Measurements from ENCODE around the gene MPIG6B. TPM values are rescaled to one million over a fixed set of nuclear protein-coding genes. Genes with fewer than 3 reads are reported as not detected.

Gene MPIG6B
- total RNA-seq, 1 donor from 2014 or later = 0.33 TPM

- DNase-seq (ENCODE audit: low spot score) = no peak
- no peak for ATAC-seq
Measured at GRCh38 chr6:31720196-31720770, 2.9 kb upstream of the MPIG6B start.

GRCh38 chr6:31721351-31722020 lies 1.7 kb upstream of the MPIG6B start, which contains the start of gene LY6G6C:
LY6G6C (minus strand) TSS chr6:31721746; CDS start chr6:31721679, 67 bp downstream.
- no peak for DNase-seq (ENCODE audit: low spot score)
- no peak for ATAC-seq

- no peak for DNase-seq (ENCODE audit: low spot score)
- no peak for ATAC-seq
Measured at GRCh38 chr6:31722173-31722572, 1.0 kb upstream of the MPIG6B start.

- DNase-seq (ENCODE audit: low spot score) (no peak), ATAC-seq (no peak)
Measured at GRCh38 chr6:31723980-31724691, 963 bp downstream of the MPIG6B start.

- no peak for DNase-seq (ENCODE audit: low spot score)
- no peak for ATAC-seq
Measured at GRCh38 chr6:31725502-31726350, 2.6 kb downstream of the MPIG6B start.

GRCh38 chr6:31727034-31727716 lies 4.0 kb downstream of the MPIG6B start:
- no peak for ATAC-seq
- DNase-seq (ENCODE audit: low spot score) = no peak

- ATAC-seq (no peak), DNase-seq (ENCODE audit: low spot score) (no peak)
Measured at GRCh38 chr6:31727717-31728671, 4.8 kb downstream of the MPIG6B start.

GRCh38 chr6:31728767-31729514 lies 5.8 kb downstream of the MPIG6B start, which contains the start of gene DDAH2:
DDAH2 (minus strand) TSS chr6:31729299; CDS start chr6:31729161, 138 bp downstream.
- no peak for DNase-seq (ENCODE audit: low spot score)
- ATAC-seq = peak; percentile 33

GRCh38 chr6:31729515-31729978 lies 6.4 kb downstream of the MPIG6B start:
- DNase-seq (ENCODE audit: low spot score) (peak; percentile 93), ATAC-seq (peak; percentile 92)

- peak; percentile 84 for DNase-seq (ENCODE audit: low spot score)
- peak; percentile 76 for ATAC-seq
Measured at GRCh38 chr6:31729979-31730630, 6.9 kb downstream of the MPIG6B start.

- ATAC-seq (no peak), DNase-seq (ENCODE audit: low spot score) (no peak)
Measured at GRCh38 chr6:31730631-31731086, 7.5 kb downstream of the MPIG6B start.

GRCh38 chr6:31732029-31732428 lies 8.9 kb downstream of the MPIG6B start:
- ATAC-seq (no peak), DNase-seq (ENCODE audit: low spot score) (no peak)

GRCh38 chr6:31733734-31734133 lies 10.6 kb downstream of the MPIG6B start:
- DNase-seq (ENCODE audit: low spot score) = no peak
- ATAC-seq = no peak

- ATAC-seq = no peak
- no peak for DNase-seq (ENCODE audit: low spot score)
Measured at GRCh38 chr6:31734247-31734820, 11.2 kb downstream of the MPIG6B start.

- ATAC-seq (no peak), DNase-seq (ENCODE audit: low spot score) (no peak)
Measured at GRCh38 chr6:31734821-31735406, 11.7 kb downstream of the MPIG6B start.

GRCh38 chr6:31736021-31736767 lies 13.0 kb downstream of the MPIG6B start, which contains the start of gene CLIC1:
CLIC1 (minus strand) TSS chr6:31736530; CDS start chr6:31736300, 230 bp downstream.
- DNase-seq (ENCODE audit: low spot score) (peak; percentile 81), ATAC-seq (peak; percentile 57)
